HL-60 (cell line): ENCODE results near the gene GMDS.

Experiments used
- TF ChIP-seq, protein P1 (sequence below): IDR thresholded peaks from one replicate; pipeline ENCODE4 v1.5.1; 2011; ENCODE audit warnings: low read length, control low read depth, inconsistent platforms; ENCODE audit not compliant: insufficient read depth
- TF ChIP-seq, protein P2 (sequence below): IDR thresholded peaks from 2 replicates; pipeline ENCODE4 v1.6.1; 2012; ENCODE audit warnings: low read depth; ENCODE audit not compliant: insufficient replicate concordance

DNA sequence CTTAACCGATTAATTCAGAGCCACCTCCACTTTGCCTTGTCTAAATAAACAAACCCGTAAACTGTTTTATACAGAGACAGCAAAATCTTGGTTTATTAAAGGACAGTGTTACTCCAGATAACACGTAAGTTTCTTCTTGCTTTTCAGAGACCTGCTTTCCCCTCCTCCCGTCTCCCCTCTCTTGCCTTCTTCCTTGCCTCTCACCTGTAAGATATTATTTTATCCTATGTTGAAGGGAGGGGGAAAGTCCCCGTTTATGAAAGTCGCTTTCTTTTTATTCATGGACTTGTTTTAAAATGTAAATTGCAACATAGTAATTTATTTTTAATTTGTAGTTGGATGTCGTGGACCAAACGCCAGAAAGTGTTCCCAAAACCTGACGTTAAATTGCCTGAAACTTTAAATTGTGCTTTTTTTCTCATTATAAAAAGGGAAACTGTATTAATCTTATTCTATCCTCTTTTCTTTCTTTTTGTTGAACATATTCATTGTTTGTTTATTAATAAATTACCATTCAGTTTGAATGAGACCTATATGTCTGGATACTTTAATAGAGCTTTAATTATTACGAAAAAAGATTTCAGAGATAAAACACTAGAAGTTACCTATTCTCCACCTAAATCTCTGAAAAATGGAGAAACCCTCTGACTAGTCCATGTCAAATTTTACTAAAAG, 633.0 kb downstream of the GMDS start:
- TF ChIP-seq, protein P1, sequence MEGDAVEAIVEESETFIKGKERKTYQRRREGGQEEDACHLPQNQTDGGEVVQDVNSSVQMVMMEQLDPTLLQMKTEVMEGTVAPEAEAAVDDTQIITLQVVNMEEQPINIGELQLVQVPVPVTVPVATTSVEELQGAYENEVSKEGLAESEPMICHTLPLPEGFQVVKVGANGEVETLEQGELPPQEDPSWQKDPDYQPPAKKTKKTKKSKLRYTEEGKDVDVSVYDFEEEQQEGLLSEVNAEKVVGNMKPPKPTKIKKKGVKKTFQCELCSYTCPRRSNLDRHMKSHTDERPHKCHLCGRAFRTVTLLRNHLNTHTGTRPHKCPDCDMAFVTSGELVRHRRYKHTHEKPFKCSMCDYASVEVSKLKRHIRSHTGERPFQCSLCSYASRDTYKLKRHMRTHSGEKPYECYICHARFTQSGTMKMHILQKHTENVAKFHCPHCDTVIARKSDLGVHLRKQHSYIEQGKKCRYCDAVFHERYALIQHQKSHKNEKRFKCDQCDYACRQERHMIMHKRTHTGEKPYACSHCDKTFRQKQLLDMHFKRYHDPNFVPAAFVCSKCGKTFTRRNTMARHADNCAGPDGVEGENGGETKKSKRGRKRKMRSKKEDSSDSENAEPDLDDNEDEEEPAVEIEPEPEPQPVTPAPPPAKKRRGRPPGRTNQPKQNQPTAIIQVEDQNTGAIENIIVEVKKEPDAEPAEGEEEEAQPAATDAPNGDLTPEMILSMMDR, result no peak
- TF ChIP-seq, protein P2, sequence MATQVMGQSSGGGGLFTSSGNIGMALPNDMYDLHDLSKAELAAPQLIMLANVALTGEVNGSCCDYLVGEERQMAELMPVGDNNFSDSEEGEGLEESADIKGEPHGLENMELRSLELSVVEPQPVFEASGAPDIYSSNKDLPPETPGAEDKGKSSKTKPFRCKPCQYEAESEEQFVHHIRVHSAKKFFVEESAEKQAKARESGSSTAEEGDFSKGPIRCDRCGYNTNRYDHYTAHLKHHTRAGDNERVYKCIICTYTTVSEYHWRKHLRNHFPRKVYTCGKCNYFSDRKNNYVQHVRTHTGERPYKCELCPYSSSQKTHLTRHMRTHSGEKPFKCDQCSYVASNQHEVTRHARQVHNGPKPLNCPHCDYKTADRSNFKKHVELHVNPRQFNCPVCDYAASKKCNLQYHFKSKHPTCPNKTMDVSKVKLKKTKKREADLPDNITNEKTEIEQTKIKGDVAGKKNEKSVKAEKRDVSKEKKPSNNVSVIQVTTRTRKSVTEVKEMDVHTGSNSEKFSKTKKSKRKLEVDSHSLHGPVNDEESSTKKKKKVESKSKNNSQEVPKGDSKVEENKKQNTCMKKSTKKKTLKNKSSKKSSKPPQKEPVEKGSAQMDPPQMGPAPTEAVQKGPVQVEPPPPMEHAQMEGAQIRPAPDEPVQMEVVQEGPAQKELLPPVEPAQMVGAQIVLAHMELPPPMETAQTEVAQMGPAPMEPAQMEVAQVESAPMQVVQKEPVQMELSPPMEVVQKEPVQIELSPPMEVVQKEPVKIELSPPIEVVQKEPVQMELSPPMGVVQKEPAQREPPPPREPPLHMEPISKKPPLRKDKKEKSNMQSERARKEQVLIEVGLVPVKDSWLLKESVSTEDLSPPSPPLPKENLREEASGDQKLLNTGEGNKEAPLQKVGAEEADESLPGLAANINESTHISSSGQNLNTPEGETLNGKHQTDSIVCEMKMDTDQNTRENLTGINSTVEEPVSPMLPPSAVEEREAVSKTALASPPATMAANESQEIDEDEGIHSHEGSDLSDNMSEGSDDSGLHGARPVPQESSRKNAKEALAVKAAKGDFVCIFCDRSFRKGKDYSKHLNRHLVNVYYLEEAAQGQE, result no peak
